Vagina (tissue), 2 donors: ENCODE data around the gene SEC23B.

Experiments
- POLR2A ChIP-seq, 2 donors: fragments of 450-650 bp; IDR thresholded peaks; one replicate each; pipeline ENCODE4 v1.6.1; 2017; ENCODE audit warnings: antibody characterized with exemption in 2 of 2, mild to moderate bottlenecking in 2 of 2, moderate library complexity in 2 of 2
- TF ChIP-seq, protein P1 (sequence below), 3 experiments: fragments of 450-650 bp in 2 of 3; fragments of 200-600 bp in 1 of 3; sonication (generic) in 1 of 3; IDR thresholded peaks; one replicate each; pipeline ENCODE4 v1.5.1; 2017 to 2019; ENCODE audit warnings: antibody characterized with exemption in 3 of 3, mild to moderate bottlenecking in 2 of 3, moderate library complexity in 2 of 3

DNA sequence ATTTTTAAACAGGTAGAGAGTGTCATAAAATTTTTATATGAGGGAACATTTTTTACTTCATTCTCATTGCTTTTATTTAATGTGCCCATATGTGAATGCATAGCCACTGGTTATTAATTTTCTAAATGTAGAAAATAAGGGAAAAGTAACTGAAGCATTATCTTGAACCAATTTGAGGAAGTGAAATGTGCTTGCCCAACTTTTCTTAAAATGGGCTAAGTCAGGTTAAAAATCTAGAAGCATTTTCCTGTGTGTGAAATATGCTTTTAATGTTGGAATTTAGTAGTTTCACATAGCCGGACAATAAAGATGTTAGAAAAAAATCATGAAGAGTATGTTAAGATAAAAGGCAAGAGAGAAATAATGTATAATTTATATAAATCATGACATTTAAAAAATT, 3.8 kb downstream of the SEC23B start:
- TF ChIP-seq, protein P1, sequence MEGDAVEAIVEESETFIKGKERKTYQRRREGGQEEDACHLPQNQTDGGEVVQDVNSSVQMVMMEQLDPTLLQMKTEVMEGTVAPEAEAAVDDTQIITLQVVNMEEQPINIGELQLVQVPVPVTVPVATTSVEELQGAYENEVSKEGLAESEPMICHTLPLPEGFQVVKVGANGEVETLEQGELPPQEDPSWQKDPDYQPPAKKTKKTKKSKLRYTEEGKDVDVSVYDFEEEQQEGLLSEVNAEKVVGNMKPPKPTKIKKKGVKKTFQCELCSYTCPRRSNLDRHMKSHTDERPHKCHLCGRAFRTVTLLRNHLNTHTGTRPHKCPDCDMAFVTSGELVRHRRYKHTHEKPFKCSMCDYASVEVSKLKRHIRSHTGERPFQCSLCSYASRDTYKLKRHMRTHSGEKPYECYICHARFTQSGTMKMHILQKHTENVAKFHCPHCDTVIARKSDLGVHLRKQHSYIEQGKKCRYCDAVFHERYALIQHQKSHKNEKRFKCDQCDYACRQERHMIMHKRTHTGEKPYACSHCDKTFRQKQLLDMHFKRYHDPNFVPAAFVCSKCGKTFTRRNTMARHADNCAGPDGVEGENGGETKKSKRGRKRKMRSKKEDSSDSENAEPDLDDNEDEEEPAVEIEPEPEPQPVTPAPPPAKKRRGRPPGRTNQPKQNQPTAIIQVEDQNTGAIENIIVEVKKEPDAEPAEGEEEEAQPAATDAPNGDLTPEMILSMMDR (IDR thresholded peaks at IDR 0.05) = no peak
- no peak for TF ChIP-seq POLR2A (IDR thresholded peaks at IDR 0.05)
